Activated CD8-positive, alpha-beta memory T cell treated with anti-CD3 and anti-CD28 coated beads for 48 hours (primary cell): ENCODE data around the gene DAPK3.
"Not testable (repeated sequence)": the region's sequence is repeated elsewhere in the genome, so short reads cannot be mapped to it uniquely, and the experiment has no call there.

Source experiments
- DNase-seq, 3 experiments: peaks; one replicate each; pipeline ENCODE4 v3.0.0-alpha.2; 2020; ENCODE audit warnings: low read depth in 2 of 3, low spot score in 2 of 3

The DAPK3 gene

DNA sequence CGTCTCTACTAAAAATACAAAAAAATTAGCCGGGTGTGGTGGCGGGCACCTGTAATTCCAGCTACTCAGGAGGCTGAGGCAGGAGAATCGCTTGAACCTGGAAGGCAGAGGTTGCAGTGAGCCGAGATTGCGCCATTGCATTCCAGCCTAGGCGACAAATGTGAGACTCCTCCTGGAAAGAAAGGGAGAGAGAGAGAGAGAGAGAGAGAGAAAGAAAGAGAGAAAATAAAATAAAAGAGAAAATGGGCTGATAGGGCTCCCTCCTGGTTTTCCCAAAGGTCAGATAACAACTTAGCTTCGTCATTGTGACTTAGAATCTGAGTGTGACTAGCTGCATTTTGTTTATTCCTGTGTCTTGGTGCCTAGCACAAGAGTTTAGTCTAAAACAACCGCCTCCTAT is 34.5 kb upstream of the DAPK3 start:
- not testable (repeated sequence) for DNase-seq

DNA sequence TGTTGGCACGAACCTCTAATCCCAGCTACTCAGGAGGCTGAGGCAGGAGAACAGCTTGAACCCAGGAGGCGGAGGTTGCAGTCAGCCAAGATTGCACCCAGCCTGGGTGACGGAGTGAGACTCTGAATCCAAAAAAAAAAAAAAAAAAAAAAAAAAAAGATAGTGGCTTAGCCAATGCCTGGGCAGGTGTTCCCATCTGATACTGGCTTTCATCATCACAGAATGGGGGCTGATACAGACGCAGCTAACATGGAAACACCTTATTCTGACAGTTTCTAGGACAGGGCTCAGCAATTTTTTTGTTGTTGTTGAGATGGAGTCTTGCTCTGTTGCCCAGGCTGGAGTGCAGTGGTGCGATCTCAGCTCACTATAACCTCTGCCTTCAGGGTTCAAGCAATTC is 29.9 kb upstream of the DAPK3 start:
- DNase-seq: not testable (repeated sequence)

DNA sequence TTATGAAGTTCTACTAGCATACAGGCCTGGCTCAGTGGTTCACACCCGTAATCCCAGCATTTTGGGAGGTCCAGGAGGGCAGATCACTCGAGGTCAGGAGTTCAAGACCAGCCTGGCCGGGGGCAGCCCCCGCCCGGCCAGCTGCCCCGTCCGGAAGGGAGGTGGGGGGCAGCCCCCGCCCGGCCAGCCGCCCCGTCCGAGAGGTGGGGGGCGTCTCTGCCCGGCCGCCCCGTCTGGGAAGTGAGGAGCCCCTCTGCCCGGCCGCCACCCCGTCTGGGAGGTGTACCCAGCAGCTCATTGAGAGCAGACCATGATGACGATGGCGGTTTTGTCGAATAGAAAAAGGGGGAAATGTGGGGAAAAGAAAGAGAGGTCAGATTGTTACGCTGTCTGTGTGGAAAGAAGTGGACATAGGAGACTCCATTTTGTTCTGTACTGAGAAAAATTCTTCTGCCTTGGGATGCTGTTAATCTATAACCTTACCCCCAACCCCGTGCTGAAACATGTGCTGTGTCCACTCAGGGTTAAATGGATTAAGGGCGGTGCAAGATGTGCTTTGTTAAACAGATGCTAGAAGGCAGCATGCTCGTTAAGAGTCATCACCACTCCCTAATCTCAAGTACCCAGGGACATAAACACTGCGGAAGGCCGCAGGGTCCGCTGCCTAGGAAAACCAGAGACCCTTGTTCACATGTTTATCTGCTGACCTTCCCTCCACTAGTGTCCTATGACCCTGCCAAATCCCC is 27.9 kb upstream of the DAPK3 start:
- not testable (repeated sequence) for DNase-seq

DNA sequence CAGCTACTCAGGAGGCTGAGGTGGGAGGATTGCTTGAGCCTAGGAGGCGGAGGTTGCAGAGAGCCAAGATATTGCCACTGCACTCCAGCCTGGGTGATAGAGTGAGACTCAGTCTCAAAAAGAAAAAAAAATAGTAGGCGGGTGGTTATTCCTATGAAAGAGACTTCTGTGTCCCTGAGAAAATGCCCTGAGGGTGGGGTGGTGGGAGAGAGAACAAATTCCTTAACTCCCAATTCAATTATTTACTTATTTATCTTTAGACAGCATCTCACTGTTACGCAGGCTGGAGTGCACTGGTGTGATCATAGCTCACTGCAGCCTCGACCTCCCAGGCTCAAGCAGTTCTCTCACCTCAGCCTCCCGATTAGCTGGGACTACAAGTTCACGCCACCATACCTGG is 24.7 kb upstream of the DAPK3 start:
- no peak for DNase-seq

DNA sequence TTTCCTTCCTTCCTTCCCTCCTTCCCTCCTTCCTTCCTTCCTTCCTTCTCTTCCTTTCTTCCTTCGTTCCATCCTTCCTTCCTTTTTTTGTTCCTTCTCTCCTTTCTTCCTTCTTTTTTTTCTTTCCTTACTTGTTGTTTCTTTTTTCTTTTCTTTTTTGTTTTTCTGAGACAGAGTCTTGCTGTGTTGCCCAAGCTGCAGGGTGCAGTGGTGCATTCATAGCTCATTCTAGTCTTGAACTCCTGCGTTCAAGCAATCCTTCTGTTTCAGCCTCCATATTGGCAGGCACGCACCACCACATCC is 19.9 kb upstream of the DAPK3 start:
- DNase-seq: no peak

- DNase-seq: peak in 2 of 3 experiments; percentile 75 to 78
These were observed 16.9 kb upstream of the DAPK3 start for GRCh38 chr19:3987619-3988371.

DNA sequence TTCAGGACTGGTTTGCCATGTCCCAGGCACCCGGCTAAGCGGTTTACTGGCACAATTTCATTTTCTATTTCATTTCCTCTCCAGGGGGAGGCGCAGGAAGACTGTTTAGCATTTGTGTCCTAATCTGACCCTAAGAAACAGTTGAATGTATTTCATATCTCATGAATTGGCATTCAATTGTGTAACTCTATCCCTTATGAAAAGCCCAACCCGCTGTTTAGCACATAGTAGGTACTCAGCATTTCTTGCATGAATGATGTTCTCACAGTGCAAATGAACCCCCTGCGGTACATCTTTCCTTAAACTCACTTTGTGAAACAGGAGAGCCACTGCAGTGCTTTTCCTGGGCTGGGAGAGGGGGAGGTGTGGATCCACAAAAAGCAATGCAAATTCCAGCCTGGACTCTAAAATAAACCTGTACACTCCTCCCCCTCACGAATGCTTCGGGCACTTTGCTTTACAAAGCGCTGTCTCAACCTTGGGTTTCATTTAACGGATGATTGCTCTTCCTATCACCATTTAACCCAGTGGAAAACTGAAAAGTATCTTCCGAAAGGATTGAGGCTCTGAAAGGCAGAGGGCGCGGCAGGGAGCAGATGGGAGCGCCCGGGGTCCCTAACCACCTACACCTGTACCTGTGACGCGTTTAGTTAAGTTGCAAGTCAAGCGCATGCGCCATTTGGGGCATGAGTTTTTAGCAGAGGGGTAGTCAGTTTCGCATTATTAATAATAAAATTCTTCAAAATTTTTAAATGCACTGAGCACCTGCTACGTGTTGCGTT is 15.6 kb upstream of the DAPK3 start:
- DNase-seq: no peak

- DNase-seq: no peak
These were observed 14.9 kb upstream of the DAPK3 start for GRCh38 chr19:3985643-3986259.

DNA sequence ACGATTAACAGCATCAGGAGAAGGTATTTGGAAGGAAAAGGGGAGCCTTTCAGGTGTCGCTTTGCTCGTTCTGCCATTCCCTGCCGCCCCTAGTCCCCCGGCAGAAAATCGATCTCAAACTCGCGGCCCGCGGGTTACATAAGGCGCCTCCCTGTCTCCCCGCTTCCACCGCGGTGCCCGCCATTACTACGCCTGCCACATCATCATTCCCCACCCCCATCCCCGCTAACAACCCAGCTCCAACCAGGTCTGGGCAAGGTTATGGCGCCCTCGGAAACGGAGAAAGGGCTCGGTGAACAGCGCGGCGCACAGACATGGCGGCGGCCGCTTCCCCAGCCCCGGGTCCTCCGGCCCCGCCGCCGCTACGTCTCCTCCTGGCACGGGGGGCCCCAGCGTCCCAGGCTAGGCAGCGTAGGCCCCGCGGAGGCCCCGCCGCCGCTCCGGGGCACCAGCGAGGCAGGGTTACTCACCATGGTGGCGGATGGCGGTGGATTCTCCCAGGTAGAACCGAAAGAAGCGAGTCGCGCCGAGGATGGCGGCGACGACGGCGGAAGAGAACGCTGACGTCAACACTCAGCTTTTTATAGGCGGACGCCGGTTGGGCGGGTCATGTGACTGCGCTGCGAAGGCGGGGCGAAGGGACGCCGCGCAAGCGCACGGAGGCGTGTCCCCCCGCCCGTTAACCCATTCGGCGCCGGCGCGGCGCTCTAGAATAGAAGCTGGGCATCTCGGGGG is 14.2 kb upstream of the DAPK3 start, which contains the start of gene EEF2:
TSS of gene EEF2 (minus strand) at position 556 of the 735 bp plus-strand sequence. CDS start at position 473, 83 bp downstream.
- DNase-seq: peak; percentile 76 to 87 (median 80)

GRCh38 chr19:3984584-3984907 is 13.6 kb upstream of the DAPK3 start:
- DNase-seq: no peak

DNA sequence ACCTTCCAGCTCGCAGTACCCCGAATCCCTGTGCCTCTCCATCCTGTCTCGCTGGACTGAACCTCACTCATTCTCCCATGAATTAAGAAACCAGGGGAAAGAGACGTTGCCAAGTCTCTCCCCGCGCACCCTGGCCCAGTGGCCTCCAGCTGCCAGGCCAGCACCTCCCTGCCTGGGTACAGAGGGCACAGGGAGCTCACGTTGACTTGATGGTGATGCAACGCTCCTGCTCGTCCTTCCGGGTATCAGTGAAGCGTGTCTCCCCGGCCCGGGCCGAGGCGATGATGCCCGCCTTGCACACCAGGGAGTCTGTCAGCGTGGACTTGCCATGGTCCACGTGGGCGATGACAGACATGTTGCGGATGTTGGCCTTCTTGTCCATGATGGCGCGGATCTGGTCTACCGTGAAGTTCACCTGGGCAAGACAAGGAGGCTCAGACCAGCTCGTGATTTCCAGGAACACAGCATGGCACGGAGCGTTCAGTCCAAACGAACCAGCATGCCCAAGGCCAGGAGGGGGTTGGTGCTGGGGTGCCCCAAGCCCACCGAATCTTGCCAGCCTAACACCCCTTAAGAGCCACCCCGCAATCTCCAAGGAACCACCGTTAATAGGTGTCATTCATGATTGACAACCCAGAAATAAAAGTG is 13.2 kb upstream of the DAPK3 start:
- no peak for DNase-seq

- no peak for DNase-seq
These were observed 12.6 kb upstream of the DAPK3 start for GRCh38 chr19:3983542-3983914.

DNA sequence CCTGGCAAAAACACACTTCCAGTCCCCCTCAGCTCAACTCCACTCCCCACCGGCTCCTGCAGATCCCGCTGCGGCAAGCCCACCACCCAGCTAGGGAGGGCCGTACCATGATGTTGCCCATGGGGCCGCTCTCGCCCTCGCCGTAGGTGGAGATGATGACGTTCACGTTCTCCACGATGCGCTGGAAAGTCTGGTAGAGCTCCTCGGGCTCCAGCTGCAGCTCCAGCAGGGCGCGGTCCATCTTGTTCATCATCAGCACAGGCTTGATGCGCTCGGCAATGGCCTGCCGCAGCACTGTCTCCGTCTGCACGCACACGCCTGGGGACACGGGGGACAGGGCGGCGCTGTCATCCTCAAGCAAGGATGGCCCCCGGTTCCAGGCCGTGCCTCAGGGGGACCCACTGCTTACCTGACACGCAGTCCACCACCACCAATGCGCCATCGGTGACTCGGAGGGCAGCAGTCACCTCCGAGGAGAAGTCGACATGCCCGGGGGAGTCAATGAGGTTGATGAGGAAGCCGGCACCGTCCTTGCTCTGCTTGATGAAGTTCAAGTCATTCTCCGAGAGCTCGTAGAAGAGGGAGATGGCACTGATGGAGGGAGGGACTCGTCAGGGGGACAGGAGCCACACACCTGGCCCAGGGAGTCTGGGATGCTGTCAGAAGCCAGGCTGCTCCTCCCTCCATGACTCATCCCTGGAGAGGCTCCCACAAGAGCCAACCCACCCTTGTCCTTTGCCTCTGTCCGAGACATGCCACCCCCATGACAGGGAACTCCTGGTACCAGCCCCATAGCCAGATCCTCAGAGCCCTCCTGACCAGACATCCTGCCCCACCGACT is 12.0 kb upstream of the DAPK3 start:
- no peak for DNase-seq

DNA sequence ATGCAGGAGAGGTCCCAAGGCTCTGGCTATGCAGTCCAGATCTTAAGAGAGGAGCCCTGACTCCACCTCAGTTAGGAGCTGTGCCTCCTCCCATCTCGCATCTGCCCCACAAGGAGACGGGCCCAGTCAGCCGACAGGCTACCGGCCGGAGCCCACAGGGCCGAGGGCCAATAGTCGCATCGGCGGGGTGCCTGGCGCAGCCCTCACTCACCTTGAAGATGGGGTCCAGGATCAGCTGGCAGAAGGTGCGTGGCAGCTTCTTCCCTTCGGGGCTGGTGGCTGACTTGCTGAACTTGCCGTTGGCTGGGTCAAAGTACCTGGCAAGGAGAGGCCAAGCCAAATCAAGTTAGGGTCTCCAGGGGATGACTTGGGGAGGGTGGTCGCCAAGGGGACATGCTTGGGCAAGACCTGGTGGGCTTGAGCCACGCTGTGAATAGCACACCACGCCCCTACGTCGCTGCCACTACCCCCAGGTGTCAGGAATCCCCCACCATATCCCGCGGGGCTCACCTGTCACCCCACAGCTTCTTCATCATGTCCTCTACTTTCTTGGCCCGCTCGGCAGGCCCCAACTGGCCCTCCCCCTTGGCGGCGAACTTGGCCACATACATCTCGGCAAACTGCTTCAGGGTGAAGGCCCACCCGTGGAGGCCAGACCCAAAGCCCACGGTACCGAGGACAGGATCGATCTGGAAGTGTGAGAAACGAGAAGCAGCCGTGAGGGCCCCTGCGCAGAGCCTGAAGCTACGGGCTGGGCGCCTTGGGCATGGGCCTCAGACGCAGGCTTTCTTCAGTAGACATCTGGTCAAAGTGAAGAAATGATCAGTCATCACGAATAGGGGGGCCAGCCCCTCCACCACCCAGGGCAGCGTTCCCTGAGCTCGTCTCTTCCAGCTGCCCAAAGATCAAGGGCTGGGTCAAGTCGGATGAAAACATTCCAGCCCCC is 11.1 kb upstream of the DAPK3 start:
- DNase-seq: no peak

- DNase-seq: no peak
These were observed 10.5 kb upstream of the DAPK3 start for GRCh38 chr19:3981373-3981735.

- no peak for DNase-seq
These were observed 9.7 kb upstream of the DAPK3 start for GRCh38 chr19:3980353-3981251.

DNA sequence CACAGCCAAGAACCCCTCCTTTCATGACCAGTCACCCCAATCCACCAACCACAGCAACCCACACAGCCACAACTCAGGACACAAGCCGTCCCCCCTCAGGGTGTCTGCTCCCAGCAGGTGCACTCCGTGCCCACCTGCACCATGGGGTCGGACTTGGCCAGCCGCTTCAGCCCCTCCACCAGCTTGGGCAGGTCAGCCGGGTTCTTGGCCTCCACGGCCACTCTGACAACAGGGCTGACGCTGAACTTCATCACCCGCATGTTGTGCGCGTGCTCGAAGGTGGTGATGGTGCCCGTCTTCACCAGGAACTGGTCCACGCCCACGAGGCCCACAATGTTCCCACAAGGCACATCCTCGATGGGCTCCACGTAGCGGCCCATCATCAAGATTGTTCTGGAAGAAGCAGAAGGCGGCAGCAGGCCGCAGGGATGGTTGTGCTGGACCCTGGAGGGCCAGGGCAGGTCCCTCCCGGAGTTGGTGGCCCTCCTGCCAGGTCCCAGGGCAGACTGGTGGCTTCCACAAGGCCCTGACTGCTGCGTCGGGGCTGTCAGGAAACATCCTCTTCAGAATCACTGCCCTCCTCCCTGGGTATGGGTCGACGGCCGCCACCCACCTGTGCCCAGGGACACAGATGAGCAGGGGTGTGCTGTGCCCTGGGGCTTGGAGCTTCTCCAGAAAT is 8.9 kb upstream of the DAPK3 start:
- DNase-seq: no peak
